Keratinocyte (primary cell): ENCODE measurements around the gene PALM3.

Experiments used
- EZH2 ChIP-seq: IDR thresholded peaks from one replicate; pipeline ENCODE4 v1.6.1; 2012; ENCODE audit warnings: inconsistent platforms, mild to moderate bottlenecking, low read length, moderate library complexity
- TF ChIP-seq, protein P1 (sequence below), 3 experiments: IDR thresholded peaks in 1 of 3; conservative IDR thresholded peaks in 1 of 3; optimal IDR thresholded peaks in 1 of 3; 2 replicates in 2 of 3; 3 replicates in 1 of 3; pipeline versions ENCODE3 to v1.5.1; 2011; ENCODE audit warnings: low read length in 3 of 3, mild to moderate bottlenecking in 3 of 3, moderate library complexity in 2 of 3, control low read depth in 1 of 3, inconsistent platforms in 1 of 3; ENCODE audit not compliant: insufficient read depth in 2 of 3; ENCODE audit errors: extremely low read depth in 1 of 3

DNA sequence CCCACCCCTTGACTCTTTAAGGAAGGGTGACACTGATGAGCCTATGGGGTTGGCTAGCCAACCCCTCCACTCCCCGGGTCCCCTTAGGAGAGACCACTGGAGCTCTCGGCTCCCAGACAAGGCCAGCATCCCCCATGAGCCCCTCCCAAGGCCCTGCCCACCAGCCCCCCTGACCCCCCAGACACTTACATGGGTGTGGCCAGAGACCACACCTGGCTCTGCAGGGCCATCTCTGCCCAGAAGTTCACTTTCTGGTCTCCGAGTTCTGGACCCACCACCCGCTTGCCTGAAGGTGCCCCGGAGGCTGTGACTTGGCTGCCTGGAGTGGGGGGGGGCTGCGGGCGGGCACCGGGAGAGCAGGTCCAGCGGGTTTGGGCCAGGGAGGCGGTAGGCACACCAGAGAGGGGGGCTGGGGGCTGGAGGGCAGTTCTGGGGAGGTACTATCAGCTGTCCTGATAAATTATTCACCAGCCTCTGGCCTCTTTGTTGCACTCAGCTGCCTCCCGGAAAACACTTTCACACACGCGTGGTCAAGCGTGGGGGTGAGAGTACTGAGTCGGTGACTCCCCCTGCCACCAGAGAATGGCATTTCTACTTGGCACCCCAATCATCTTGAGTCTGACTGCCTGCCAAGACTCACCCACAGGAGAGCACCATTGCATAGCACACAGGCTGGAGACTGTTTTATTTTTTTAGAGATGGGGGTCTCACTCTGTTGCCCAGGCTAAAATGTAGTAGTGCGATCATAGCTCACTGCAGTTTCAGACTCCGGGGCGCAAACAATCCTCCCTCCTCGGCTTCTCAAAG, at the start of gene PALM3:
- TF ChIP-seq, protein P1, sequence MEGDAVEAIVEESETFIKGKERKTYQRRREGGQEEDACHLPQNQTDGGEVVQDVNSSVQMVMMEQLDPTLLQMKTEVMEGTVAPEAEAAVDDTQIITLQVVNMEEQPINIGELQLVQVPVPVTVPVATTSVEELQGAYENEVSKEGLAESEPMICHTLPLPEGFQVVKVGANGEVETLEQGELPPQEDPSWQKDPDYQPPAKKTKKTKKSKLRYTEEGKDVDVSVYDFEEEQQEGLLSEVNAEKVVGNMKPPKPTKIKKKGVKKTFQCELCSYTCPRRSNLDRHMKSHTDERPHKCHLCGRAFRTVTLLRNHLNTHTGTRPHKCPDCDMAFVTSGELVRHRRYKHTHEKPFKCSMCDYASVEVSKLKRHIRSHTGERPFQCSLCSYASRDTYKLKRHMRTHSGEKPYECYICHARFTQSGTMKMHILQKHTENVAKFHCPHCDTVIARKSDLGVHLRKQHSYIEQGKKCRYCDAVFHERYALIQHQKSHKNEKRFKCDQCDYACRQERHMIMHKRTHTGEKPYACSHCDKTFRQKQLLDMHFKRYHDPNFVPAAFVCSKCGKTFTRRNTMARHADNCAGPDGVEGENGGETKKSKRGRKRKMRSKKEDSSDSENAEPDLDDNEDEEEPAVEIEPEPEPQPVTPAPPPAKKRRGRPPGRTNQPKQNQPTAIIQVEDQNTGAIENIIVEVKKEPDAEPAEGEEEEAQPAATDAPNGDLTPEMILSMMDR (optimal IDR thresholded peaks at IDR 0.05 in 1 of 3, IDR thresholded peaks at IDR 0.05 in 1 of 3, conservative IDR thresholded peaks at IDR 0.05 in 1 of 3; ENCODE audit: extremely low read depth in 1 of 3, insufficient read depth in 2 of 3, low read length in 3 of 3) = no peak
- no peak for TF ChIP-seq EZH2
